OCI-LY7 (cell line): ENCODE results near the gene LCAT. TPM values are rescaled to one million over a fixed set of nuclear protein-coding genes. Genes with fewer than 3 reads are reported as not detected.

Experiments
- BruUV-seq: library from RNA; stranded (reverse); fragments of 400-500 nt; replicated peaks from 2 replicates; lab custom pipeline; 2021; lab: Mats Ljungman, UMichigan
- CTCF ChIA-PET: fragments of 300-600 bp; sonication (Branson Sonifier 250); formaldehyde crosslinking; loops from one replicate; lab custom pipeline; 2022; ENCODE audit warnings: antibody characterized with exemption; ENCODE audit not compliant: unreplicated experiment; lab: Charles Lee
- POLR2A ChIA-PET: fragments of 300-600 bp; sonication (Branson Sonifier 250); formaldehyde crosslinking; loops from one replicate; lab custom pipeline; 2022; ENCODE audit warnings: antibody characterized with exemption; lab: Charles Lee
- DNase-seq: peaks from one replicate; pipeline ENCODE4 v3.0.0-alpha.2; 2015; ENCODE audit warnings: low spot score
- H2AFZ ChIP-seq: fragments of 200-600 bp; sonication (generic), shearing (Covaris generic); 2 replicates; pipeline ENCODE4 v1.6.1; 2014; ENCODE audit warnings: mild to moderate bottlenecking, antibody characterized with exemption, low read length, moderate library complexity
- H3K27ac ChIP-seq: fragments of 200-600 bp; sonication (generic); 2 replicates; pipeline ENCODE4 v1.5.1; 2014; ENCODE audit warnings: mixed run types, low read depth, mild to moderate bottlenecking, moderate library complexity, low read length, inconsistent platforms; ENCODE audit not compliant: poor library complexity, severe bottlenecking
- H3K36me3 ChIP-seq: fragments of 200-600 bp; sonication (generic); 2 replicates; pipeline ENCODE4 v1.6.1; 2014; ENCODE audit warnings: mild to moderate bottlenecking, antibody characterized with exemption, low read length, moderate library complexity, mixed read lengths; ENCODE audit not compliant: insufficient read depth
- H3K4me1 ChIP-seq: fragments of 200-600 bp; sonication (generic); 2 replicates; pipeline ENCODE4 v1.5.1; 2014; ENCODE audit warnings: mild to moderate bottlenecking, low read length; ENCODE audit not compliant: insufficient read depth, poor library complexity, severe bottlenecking
- H3K4me2 ChIP-seq: fragments of 200-600 bp; sonication (generic); 2 replicates; pipeline ENCODE4 v1.6.1; 2014; ENCODE audit warnings: mild to moderate bottlenecking, low read length
- H3K4me3 ChIP-seq: fragments of 200-600 bp; sonication (generic); 2 replicates; pipeline ENCODE4 v1.5.1; 2014; ENCODE audit warnings: mild to moderate bottlenecking, low read depth, low read length; ENCODE audit not compliant: poor library complexity, severe bottlenecking
- H3K79me2 ChIP-seq: fragments of 200-600 bp; sonication (generic); 2 replicates; pipeline ENCODE4 v1.6.1; 2016; ENCODE audit warnings: low read depth, mild to moderate bottlenecking, low read length, moderate library complexity, mixed read lengths; ENCODE audit not compliant: insufficient read depth
- H3K9me2 ChIP-seq: fragments of 200-600 bp; sonication (generic); 2 replicates; pipeline ENCODE4 v1.6.1; 2016; ENCODE audit warnings: mild to moderate bottlenecking, low read length, mixed read lengths; ENCODE audit not compliant: insufficient read depth
- H3K9me3 ChIP-seq: fragments of 200-600 bp; sonication (generic); 2 replicates; pipeline ENCODE4 v1.6.1; 2014; ENCODE audit warnings: mild to moderate bottlenecking, mixed run types, low read length, mixed read lengths
- H4K20me1 ChIP-seq: fragments of 200-600 bp; sonication (generic); 2 replicates; pipeline ENCODE4 v1.6.1; 2014; ENCODE audit warnings: mild to moderate bottlenecking, antibody characterized with exemption, low read length, moderate library complexity, mixed read lengths; ENCODE audit not compliant: insufficient read depth
- EZH2phosphoT487 ChIP-seq: fragments of 200-600 bp; sonication (generic); IDR thresholded peaks from 2 replicates; pipeline ENCODE4 v1.6.1; 2018; ENCODE audit warnings: low read depth, borderline replicate concordance, mild to moderate bottlenecking, mixed run types, antibody characterized with exemption, low read length, moderate library complexity, mixed read lengths
- intact Hi-C: fragments of 100-400 bp; cut with micrococcal nuclease; formaldehyde crosslinking; loops from one replicate; pipeline ENCODE4 v1.10.0; 2022; ENCODE audit not compliant: unreplicated experiment
- total RNA-seq, 2 experiments: library from RNA; depleted of rRNA in 1 of 2; stranded (reverse); fragments of >200 nt in 1 of 2; shearing (Covaris generic) in 1 of 2; gene quantifications; 2 replicates each; pipeline ENCODE4 v1.2.3, GENCODE V29; 2014 to 2022
- TF ChIP-seq, protein P1 (sequence below): fragments of 200-600 bp; sonication (generic); conservative IDR thresholded peaks from 2 replicates; pipeline ENCODE4 v1.5.1; 2014; ENCODE audit warnings: mild to moderate bottlenecking, antibody characterized with exemption, low read length, moderate library complexity, mixed read lengths

Gene LCAT
- total RNA-seq, 2 experiments from 2014 or later, result 4.4 to 9.8 TPM

DNA sequence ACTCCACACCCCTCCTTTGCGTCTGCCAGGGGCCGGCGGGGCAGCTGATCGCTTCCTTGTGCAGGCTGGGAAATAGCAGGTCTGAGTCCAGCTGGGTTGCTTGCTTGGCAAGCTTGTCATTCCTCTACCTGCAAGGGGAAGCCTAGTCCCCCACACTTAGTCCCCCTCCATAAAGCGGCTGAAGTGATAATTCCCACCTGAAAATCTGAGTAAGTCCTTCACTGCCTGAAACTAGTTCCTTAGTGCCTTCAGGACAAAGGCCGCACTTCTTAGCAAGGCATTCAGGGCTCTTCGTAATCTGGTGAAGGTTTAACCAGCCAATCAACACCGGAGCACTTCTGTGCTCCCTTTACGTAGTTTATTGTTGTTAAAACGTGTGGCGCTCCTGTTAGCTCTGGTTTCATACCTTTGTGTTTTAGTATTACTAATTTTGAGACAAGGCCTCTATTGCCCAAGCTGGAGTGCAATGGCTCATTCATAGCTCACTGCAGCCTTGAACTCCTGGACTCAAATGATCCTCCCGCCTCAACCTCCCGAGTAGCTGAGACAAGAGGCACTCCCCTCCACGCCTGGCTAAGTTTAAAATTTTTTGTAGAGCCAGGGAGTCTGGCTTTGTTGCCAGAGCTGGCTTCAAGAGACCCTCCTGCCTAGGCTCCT is 50.0 kb downstream of the LCAT start:
- no peaks in the 10 kb centered on the region for H3K36me3 ChIP-seq
- no TSS peak for BruUV-seq
- peaks cover 15% of the 10 kb centered on the region; the same call in 1 of the 2 replicates for H3K79me2 ChIP-seq
- POLR2A ChIA-PET, result interaction anchor here (1.0 to 1.5 kb wide), 2 partner anchors 129 to 170 kb away, joined by 3 read pairs; partner anchors contain the start of genes DDX28 and DUS2
- no peaks in the 10 kb centered on the region for H3K9me2 ChIP-seq
- H3K4me3 ChIP-seq, result peak overlapping the region; percentile 99
- H3K9me3 ChIP-seq, result no peaks in the 10 kb centered on the region
- no peak for DNase-seq
- H3K4me1 ChIP-seq, result peaks cover 15% of the 10 kb centered on the region
- intact Hi-C loops, result no loop called here
- peak overlapping the region; percentile 58; the same call in 1 of the 2 replicates for H2AFZ ChIP-seq
- H3K27ac ChIP-seq, result peak overlapping the region; percentile 24
- peak overlapping the region; percentile 94 for H3K4me2 ChIP-seq
- TF ChIP-seq, protein P1, sequence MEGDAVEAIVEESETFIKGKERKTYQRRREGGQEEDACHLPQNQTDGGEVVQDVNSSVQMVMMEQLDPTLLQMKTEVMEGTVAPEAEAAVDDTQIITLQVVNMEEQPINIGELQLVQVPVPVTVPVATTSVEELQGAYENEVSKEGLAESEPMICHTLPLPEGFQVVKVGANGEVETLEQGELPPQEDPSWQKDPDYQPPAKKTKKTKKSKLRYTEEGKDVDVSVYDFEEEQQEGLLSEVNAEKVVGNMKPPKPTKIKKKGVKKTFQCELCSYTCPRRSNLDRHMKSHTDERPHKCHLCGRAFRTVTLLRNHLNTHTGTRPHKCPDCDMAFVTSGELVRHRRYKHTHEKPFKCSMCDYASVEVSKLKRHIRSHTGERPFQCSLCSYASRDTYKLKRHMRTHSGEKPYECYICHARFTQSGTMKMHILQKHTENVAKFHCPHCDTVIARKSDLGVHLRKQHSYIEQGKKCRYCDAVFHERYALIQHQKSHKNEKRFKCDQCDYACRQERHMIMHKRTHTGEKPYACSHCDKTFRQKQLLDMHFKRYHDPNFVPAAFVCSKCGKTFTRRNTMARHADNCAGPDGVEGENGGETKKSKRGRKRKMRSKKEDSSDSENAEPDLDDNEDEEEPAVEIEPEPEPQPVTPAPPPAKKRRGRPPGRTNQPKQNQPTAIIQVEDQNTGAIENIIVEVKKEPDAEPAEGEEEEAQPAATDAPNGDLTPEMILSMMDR, result no peak
- TF ChIP-seq EZH2phosphoT487, result no peak
- CTCF ChIA-PET, result no interaction called here
- H4K20me1 ChIP-seq, result no peaks in the 10 kb centered on the region

DNA sequence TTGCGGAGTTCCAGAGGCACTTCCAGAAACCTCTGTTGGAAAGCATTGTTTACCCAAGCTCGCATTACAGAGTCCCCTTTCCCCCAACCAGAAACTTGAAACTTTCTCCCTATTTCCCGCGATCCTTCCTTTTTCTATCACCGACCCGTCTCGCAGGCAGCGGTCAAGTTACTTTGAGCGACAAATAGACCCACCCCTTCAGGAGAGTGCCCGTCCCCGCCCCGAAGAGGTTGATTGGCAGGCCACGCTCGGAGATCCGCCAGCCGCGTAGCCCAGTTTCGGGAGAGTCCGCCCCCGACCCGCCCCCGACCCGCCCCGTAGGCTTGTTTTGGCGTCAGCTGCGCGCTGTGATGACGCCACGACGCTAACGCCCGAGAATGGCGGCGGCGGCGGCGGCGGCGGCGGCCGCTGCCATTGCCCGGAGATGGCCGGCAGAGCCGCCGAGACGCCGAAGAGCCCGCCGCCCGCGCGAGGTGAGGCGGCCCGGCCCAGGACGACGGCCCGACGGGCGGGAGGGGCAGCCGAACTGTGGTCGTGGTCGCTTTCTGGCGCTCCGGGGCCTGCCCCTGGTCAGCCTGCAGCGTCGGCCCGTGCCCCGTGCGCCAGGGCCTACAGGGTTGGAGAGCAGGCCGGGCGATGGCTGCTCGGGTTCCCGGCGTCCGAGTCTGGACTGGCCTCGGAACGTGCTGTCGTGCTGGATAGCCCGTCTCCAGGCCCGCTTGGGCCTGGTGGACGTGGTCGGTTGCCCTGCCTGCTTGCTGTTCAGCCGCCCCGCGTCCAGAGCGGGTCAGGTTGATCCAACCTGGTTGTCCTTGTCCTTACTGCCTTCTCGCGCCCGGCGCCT is 50.8 kb downstream of the LCAT start, which contains the start of gene PSKH1:
Gene PSKH1 (plus strand): TSS at position 356 of the 844 bp plus-strand sequence. CDS start 15,496 bp downstream, outside the sequence.
- TF ChIP-seq, protein P1, result no peak
- no peak for TF ChIP-seq EZH2phosphoT487
- Histone ChIP-seq H3K36me3 (no peaks in the 10 kb centered on the region), H3K9me3 (no peaks in the 10 kb centered on the region), H3K79me2 (peaks cover 15% of the 10 kb centered on the region; the same call in 1 of the 2 replicates), H3K9me2 (no peaks in the 10 kb centered on the region), H4K20me1 (no peaks in the 10 kb centered on the region), H3K4me1 (peaks cover 15% of the 10 kb centered on the region), H3K4me2 (peak within 1 kb of the TSS; percentile 94), H2AFZ (peak within 1 kb of the TSS; percentile 97), H3K27ac (peak within 1 kb of the TSS; percentile 24), H3K4me3 (peak within 1 kb of the TSS; percentile 99)
- no TSS peak for BruUV-seq
- ChIA-PET CTCF (interaction anchor here (0.6 kb wide), 1 partner anchor 69 kb away, joined by 3 read pairs; no protein-coding TSS in a partner anchor), POLR2A (interaction anchor here (1.0 to 1.5 kb wide), 2 partner anchors 129 to 169 kb away, joined by 3 read pairs; partner anchors contain the start of genes DDX28 and DUS2)
- DNase-seq, result peak; percentile 96
- intact Hi-C loops, result no loop called here
